GM12864 (cell line): ENCODE measurements around the gene TUT7.

ENCODE experiments used
- DNase-seq: peaks from one replicate; pipeline ENCODE4 v3.0.0-alpha.2; 2011; ENCODE audit warnings: low read depth
- H3K4me3 ChIP-seq: 2 replicates; pipeline ENCODE4 v1.5.1; 2011; ENCODE audit warnings: mild to moderate bottlenecking, low read depth, low read length, control low read depth
- CTCF ChIP-seq: IDR thresholded peaks from 2 replicates; pipeline ENCODE4 v1.5.1; 2011; ENCODE audit warnings: low read depth, mild to moderate bottlenecking, moderate library complexity, low read length, control low read depth, inconsistent platforms; ENCODE audit errors: missing control alignments

The TUT7 gene

DNA sequence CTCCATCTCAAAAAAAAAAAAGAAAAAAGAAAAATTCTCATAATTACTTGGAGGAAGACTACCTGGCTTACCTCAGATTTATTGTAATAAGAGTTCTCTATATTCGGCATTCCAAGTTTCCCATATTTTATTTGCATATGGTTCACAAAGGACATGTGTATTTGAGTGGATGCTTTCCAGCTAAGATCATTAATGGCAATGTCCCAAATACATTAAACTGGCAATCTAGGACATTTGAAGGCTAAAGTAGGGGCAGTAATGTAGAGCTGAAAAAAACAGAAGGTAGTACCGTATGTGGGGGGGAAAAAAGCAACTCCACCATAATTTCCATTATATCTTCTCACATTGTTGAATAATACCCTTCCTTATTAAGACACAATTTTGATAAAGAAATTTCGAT, 4.9 kb downstream of the TUT7 start:
- H3K4me3 ChIP-seq = no peak overlapping the region; the same call in 1 of the 2 replicates
- DNase-seq = no peak
- no peak for TF ChIP-seq CTCF

- no peak for TF ChIP-seq CTCF
- no peak overlapping the region; the same call in 1 of the 2 replicates for H3K4me3 ChIP-seq
- no peak for DNase-seq
Measured at GRCh38 chr9:86347991-86348390, 6.2 kb downstream of the TUT7 start.

- no peak for DNase-seq
- H3K4me3 ChIP-seq = no peak overlapping the region
- TF ChIP-seq CTCF = no peak
Measured at GRCh38 chr9:86344818-86345217, 9.4 kb downstream of the TUT7 start.

GRCh38 chr9:86342269-86342668, 11.9 kb downstream of the TUT7 start:
- no peak for DNase-seq
- no peak overlapping the region for H3K4me3 ChIP-seq
- no peak for TF ChIP-seq CTCF

DNA sequence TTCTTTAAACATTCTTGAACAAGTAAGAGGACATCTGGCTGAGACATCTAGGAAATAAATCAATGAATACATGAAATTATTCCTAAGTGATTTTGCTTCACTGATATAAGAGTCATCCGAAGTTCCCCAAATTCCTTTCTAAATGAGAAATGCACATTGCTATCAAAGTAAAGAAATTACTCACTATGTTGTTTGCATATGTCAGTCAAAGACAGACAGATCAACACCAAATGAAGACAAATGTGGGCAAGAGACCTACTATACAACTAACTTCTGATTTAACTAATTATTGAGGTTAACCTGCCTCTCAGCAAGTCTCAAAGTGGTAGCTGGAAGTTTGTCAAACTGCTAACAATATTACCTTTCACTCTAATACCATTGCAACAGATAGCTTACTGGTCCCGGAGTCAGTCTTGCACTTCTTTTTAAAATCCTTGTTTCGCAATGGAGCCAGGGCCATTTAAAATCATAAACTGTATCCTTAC, 13.2 kb downstream of the TUT7 start:
- DNase-seq = no peak
- no peak for TF ChIP-seq CTCF
- no peak overlapping the region for H3K4me3 ChIP-seq

DNA sequence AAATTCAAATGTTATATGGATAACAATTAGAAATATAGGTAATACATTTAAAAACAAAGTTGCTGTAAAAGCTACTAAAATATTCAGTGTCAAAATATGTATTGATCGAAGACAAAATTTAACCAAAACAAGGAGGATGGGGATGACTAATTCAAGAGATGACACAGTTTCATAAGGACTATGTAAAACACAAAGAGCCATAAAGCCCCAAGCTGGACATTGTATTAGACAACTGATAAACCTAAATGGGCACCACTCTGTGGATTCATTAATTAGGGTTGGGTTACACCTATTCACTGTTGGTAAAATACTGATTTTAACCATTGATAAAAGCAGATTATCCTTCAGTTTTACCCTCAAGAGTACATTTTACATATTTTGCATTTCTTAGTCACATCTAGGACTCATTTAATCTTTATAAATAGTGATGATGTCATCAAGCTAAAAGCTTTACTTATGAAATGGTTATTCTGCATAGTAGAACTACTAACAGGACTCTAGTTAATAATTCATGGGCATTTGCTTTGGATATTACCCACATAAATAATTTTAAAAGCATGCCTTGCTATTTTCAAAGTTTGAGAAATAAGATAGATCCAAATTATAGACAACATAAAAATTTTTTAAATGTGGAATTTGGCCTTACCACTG, 13.7 kb downstream of the TUT7 start:
- no peak for DNase-seq
- no peak overlapping the region for H3K4me3 ChIP-seq
- no peak for TF ChIP-seq CTCF
